Osteoblast (primary cell): ENCODE data around the gene DRAP1. TPM values are rescaled to one million over a fixed set of nuclear protein-coding genes. Genes with fewer than 3 reads are reported as not detected.
A peak's percentile ranks its signal among the peaks of the same experiment; 100 is the strongest.

Experiments used
- DNase-seq: peaks from one replicate; pipeline ENCODE4 v3.0.0; 2011; ENCODE audit warnings: low spot score, mixed read lengths; ENCODE audit not compliant: insufficient read length; ENCODE audit errors: missing footprints
- H2AFZ ChIP-seq: 2 replicates; pipeline ENCODE4 v1.6.0; 2011; ENCODE audit warnings: mild to moderate bottlenecking, low read length
- H3K27ac ChIP-seq: 2 replicates; pipeline ENCODE4 v1.5.1; 2011; ENCODE audit warnings: mild to moderate bottlenecking, low read depth, low read length, moderate library complexity
- H3K27me3 ChIP-seq: 2 replicates; pipeline ENCODE4 v1.6.0; 2012; ENCODE audit warnings: mild to moderate bottlenecking, control low read depth, inconsistent platforms, low read length, moderate library complexity; ENCODE audit not compliant: insufficient read depth
- H3K36me3 ChIP-seq: 2 replicates; pipeline ENCODE4 v1.5.1; 2011; ENCODE audit warnings: mild to moderate bottlenecking, low read length, control low read depth, moderate library complexity; ENCODE audit not compliant: insufficient read depth
- H3K4me1 ChIP-seq: 2 replicates; pipeline ENCODE4 v1.5.1; 2011; ENCODE audit warnings: mild to moderate bottlenecking, low read length, control low read depth, moderate library complexity; ENCODE audit not compliant: insufficient read depth
- H3K4me2 ChIP-seq: 2 replicates; pipeline ENCODE4 v1.6.0; 2011; ENCODE audit warnings: mild to moderate bottlenecking, low read length; ENCODE audit not compliant: insufficient read depth
- H3K4me3 ChIP-seq: fragments of 200-600 bp; sonication (generic); 3 replicates; pipeline ENCODE4 v1.5.1; 2012; ENCODE audit warnings: mild to moderate bottlenecking, low read length, inconsistent platforms; ENCODE audit not compliant: insufficient read depth
- H3K79me2 ChIP-seq: 2 replicates; pipeline ENCODE4 v1.6.0; 2012; ENCODE audit warnings: mild to moderate bottlenecking, low read length, control low read depth, inconsistent platforms; ENCODE audit not compliant: insufficient read depth
- H3K9me3 ChIP-seq: 2 replicates; pipeline ENCODE4 v1.5.1; 2011; ENCODE audit warnings: low read depth, low read length, control low read depth
- H4K20me1 ChIP-seq: 2 replicates; pipeline ENCODE4 v1.6.0; 2012; ENCODE audit warnings: mild to moderate bottlenecking, low read length, control low read depth; ENCODE audit not compliant: insufficient read depth
- total RNA-seq: library from RNA; depleted of rRNA; stranded (reverse); fragments of >200 nt; gene quantifications from 2 replicates; pipeline ENCODE4 v1.2.3, GENCODE V29; 2012
- TF ChIP-seq, protein P1 (sequence below): IDR thresholded peaks from 2 replicates; pipeline ENCODE4 v1.5.1; 2011; ENCODE audit warnings: mild to moderate bottlenecking, low read depth, low read length, moderate library complexity; ENCODE audit errors: extremely low read depth

Gene DRAP1
- total RNA-seq, 1 donor: 170 TPM

DNA sequence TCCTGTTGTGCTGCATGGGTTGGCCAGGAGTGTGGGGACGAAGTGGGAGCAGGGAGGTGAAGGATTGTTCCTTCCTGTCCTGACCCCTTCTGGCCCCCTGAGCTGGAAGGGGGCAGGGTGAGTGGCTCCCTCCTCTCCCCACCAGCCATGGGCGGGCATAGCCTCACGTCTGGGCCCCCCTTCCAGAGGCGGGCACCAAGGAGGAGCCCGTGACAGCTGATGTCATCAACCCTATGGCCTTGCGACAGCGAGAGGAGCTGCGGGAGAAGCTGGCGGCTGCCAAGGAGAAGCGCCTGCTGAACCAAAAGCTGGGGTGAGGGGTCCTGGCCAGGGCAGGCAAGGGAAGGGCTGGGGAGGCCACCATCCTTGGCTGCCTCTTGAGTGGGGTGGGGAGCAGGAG lies 45.7 kb downstream of the DRAP1 start:
- H3K79me2 ChIP-seq: peaks cover 59% of the 10 kb centered on the region

GRCh38 chr11:65965986-65966762 lies 46.9 kb downstream of the DRAP1 start:
- Histone ChIP-seq H3K4me3 (no peak overlapping the region), H3K79me2 (peaks cover 63% of the 10 kb centered on the region), H3K4me2 (no peak overlapping the region), H3K36me3 (peaks cover 60% of the 10 kb centered on the region), H4K20me1 (peaks cover 24% of the 10 kb centered on the region), H2AFZ (no peak overlapping the region), H3K4me1 (peaks cover 16% of the 10 kb centered on the region), H3K27me3 (no peaks in the 10 kb centered on the region), H3K9me3 (no peaks in the 10 kb centered on the region), H3K27ac (no peak overlapping the region)
- TF ChIP-seq, protein P1, sequence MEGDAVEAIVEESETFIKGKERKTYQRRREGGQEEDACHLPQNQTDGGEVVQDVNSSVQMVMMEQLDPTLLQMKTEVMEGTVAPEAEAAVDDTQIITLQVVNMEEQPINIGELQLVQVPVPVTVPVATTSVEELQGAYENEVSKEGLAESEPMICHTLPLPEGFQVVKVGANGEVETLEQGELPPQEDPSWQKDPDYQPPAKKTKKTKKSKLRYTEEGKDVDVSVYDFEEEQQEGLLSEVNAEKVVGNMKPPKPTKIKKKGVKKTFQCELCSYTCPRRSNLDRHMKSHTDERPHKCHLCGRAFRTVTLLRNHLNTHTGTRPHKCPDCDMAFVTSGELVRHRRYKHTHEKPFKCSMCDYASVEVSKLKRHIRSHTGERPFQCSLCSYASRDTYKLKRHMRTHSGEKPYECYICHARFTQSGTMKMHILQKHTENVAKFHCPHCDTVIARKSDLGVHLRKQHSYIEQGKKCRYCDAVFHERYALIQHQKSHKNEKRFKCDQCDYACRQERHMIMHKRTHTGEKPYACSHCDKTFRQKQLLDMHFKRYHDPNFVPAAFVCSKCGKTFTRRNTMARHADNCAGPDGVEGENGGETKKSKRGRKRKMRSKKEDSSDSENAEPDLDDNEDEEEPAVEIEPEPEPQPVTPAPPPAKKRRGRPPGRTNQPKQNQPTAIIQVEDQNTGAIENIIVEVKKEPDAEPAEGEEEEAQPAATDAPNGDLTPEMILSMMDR: no peak
- DNase-seq: peak; percentile 50

More for the DNA sequence above, 45.7 kb downstream of the DRAP1 start:
- Histone ChIP-seq H3K4me1 (peaks cover 16% of the 10 kb centered on the region), H3K27me3 (no peaks in the 10 kb centered on the region), H4K20me1 (peaks cover 24% of the 10 kb centered on the region), H3K9me3 (no peaks in the 10 kb centered on the region), H3K4me2 (no peak overlapping the region), H2AFZ (no peak overlapping the region), H3K27ac (no peak overlapping the region), H3K4me3 (no peak overlapping the region), H3K36me3 (peaks cover 53% of the 10 kb centered on the region)
- peak; percentile 3 for DNase-seq
- TF ChIP-seq, protein P1: no peak

DNA sequence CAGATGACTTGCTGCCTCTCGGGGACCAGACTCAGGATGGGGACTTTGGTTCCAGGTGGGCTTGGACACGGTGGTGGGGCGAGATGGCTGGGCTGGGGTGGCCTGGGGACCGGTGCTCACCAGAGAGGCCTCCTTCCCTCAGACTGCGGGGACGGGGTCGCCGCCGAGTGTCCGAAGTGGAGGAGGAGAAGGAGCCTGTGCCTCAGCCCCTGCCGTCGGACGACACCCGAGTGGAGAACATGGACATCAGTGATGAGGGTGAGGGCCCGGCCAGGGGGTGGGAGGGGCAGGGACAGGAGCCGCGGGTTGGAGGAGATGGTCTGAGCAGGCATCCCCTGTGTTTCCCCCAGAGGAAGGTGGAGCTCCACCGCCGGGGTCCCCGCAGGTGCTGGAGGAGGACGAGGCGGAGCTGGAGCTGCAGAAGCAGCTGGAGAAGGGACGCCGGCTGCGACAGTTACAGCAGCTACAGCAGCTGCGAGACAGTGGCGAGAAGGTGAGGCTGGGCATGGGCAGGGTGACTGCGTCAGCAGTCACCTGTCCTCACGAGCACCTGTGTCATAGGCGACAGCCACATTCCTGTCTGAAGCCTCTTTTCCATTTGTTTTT lies 48.2 kb downstream of the DRAP1 start:
- no peak overlapping the region for H2AFZ ChIP-seq
- peaks cover 23% of the 10 kb centered on the region for H4K20me1 ChIP-seq
- peaks cover 67% of the 10 kb centered on the region for H3K36me3 ChIP-seq
- H3K4me2 ChIP-seq: no peak overlapping the region
- no peak overlapping the region for H3K4me3 ChIP-seq
- TF ChIP-seq, protein P1: no peak
- H3K79me2 ChIP-seq: peaks cover 52% of the 10 kb centered on the region
- H3K4me1 ChIP-seq: peaks cover 14% of the 10 kb centered on the region
- H3K27ac ChIP-seq: no peak overlapping the region
- peak; percentile 46 for DNase-seq
- H3K9me3 ChIP-seq: no peaks in the 10 kb centered on the region
- no peaks in the 10 kb centered on the region for H3K27me3 ChIP-seq
